ENCODE results near the gene PRMT1.

GRCh38 chr19:49684251-49684982 lies 7.3 kb downstream of the PRMT1 start:
- TF ChIP-seq CTCF (IDR thresholded peaks at IDR 0.05; ENCODE audit: low read length) (peak; percentile 78), EZH2 (IDR thresholded peaks at IDR 0.05; ENCODE audit: borderline replicate concordance, low read length) (no peak)

Measured in OCI-LY1 (cell line).